ENCODE measurements around the gene CCL4. TPM values are rescaled to one million over a fixed set of nuclear protein-coding genes. Genes with fewer than 3 reads are reported as not detected.

The CCL4 gene
- total RNA-seq, 1 experiment from 2014 or later, result not detected

- no peak overlapping the region for H4K91ac ChIP-seq (ENCODE audit: insufficient read length, low read depth, low read length)
- Mint-ChIP-seq H3K4me1 (peaks cover 3 to 8% of the 10 kb centered on the region in 2 experiments; a peak in 2 of 4 replicates), H3K9me3 (peaks cover 20% of the 10 kb centered on the region in 2 experiments), H3K36me3 (ENCODE audit: insufficient read depth in 1 of 3, low read depth in 3 of 3) (peaks cover 11 to 23% (median 17%) of the 10 kb centered on the region in 3 experiments; a peak in 6 of 7 replicates), H3K27me3 (ENCODE audit: low read depth) (peaks cover 8% of the 10 kb centered on the region), H3K27ac (no peak overlapping the region), H3K4me3 (no peak overlapping the region)
- no peak overlapping the region for H2BK120ac ChIP-seq (ENCODE audit: low read depth, low read length, poor library complexity, severe bottlenecking)
- H3K4me1 ChIP-seq (ENCODE audit: insufficient read depth, low read length), result no peaks in the 10 kb centered on the region
- no peak overlapping the region for H3K4ac ChIP-seq (ENCODE audit: low read depth, low read length)
- H3K9me3 ChIP-seq (ENCODE audit: control insufficient read depth, low read depth, low read length), result peaks cover 13% of the 10 kb centered on the region
- H3K79me1 ChIP-seq (ENCODE audit: insufficient read depth, low read depth, low read length, poor library complexity, severe bottlenecking), result no peaks in the 10 kb centered on the region
- no CpG with 5 or more reads among the region's 5 CpGs for WGBS (ENCODE audit: extremely low coverage, insufficient read length, low lambda C conversion rate)
- no peak overlapping the region for H4K8ac ChIP-seq (replicated peaks; ENCODE audit: insufficient read length, low read depth, low read length)
- no peak overlapping the region for H3K56ac ChIP-seq (ENCODE audit: insufficient read length, low read depth, low read length)
- H3K27ac ChIP-seq (ENCODE audit: insufficient read length, low read depth, low read length), result no peak overlapping the region
- H2AK5ac ChIP-seq (ENCODE audit: insufficient read length, low read length), result no peak overlapping the region
- H2AFZ ChIP-seq (ENCODE audit: low read length), result no peak overlapping the region
- no peak overlapping the region for H2BK5ac ChIP-seq (ENCODE audit: insufficient read length, low read length)
- H3K14ac ChIP-seq (ENCODE audit: insufficient read depth, low read length), result no peak overlapping the region
- DNase-seq, result no peak
- H3K9ac ChIP-seq (ENCODE audit: extremely low read depth, insufficient read length, low read length), result no peak overlapping the region
- H3K27me3 ChIP-seq (ENCODE audit: insufficient read depth, low read length), result no peaks in the 10 kb centered on the region
- H3K23ac ChIP-seq (ENCODE audit: insufficient read length, low read depth, low read length), result no peak overlapping the region
- no peak overlapping the region for H2BK20ac ChIP-seq (ENCODE audit: low read depth, low read length, poor library complexity, severe bottlenecking)
- H2BK12ac ChIP-seq (ENCODE audit: insufficient read length, low read depth, low read length), result no peak overlapping the region
- H3K18ac ChIP-seq (ENCODE audit: insufficient read length, low read depth, low read length), result no peak overlapping the region
- no peak overlapping the region for H3T11ph ChIP-seq (ENCODE audit: low read length)
- H4K5ac ChIP-seq (ENCODE audit: insufficient read length, low read depth, low read length), result no peak overlapping the region
- H3K23me2 ChIP-seq (ENCODE audit: insufficient read length, low read depth, low read length, poor library complexity, severe bottlenecking), result no peaks in the 10 kb centered on the region
- no peaks in the 10 kb centered on the region for H3K79me2 ChIP-seq (ENCODE audit: insufficient read depth, low read length)
- no peaks in the 10 kb centered on the region for H4K20me1 ChIP-seq (ENCODE audit: control insufficient read depth, insufficient read depth, insufficient read length)
- TF ChIP-seq, protein P1, sequence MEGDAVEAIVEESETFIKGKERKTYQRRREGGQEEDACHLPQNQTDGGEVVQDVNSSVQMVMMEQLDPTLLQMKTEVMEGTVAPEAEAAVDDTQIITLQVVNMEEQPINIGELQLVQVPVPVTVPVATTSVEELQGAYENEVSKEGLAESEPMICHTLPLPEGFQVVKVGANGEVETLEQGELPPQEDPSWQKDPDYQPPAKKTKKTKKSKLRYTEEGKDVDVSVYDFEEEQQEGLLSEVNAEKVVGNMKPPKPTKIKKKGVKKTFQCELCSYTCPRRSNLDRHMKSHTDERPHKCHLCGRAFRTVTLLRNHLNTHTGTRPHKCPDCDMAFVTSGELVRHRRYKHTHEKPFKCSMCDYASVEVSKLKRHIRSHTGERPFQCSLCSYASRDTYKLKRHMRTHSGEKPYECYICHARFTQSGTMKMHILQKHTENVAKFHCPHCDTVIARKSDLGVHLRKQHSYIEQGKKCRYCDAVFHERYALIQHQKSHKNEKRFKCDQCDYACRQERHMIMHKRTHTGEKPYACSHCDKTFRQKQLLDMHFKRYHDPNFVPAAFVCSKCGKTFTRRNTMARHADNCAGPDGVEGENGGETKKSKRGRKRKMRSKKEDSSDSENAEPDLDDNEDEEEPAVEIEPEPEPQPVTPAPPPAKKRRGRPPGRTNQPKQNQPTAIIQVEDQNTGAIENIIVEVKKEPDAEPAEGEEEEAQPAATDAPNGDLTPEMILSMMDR (conservative IDR thresholded peaks at IDR 0.05), result no peak
- no peak overlapping the region for H2BK15ac ChIP-seq (ENCODE audit: low read depth, low read length)
- H3K4me2 ChIP-seq (ENCODE audit: insufficient read depth, insufficient read length, low read length), result no peak overlapping the region
Observed at GRCh38 chr17:36130346-36130745, 26.7 kb downstream of the CCL4 start.

Data from H9 (cell line).